ENCODE results near the gene ATP2B2.

ATP2B2 gene

DNA sequence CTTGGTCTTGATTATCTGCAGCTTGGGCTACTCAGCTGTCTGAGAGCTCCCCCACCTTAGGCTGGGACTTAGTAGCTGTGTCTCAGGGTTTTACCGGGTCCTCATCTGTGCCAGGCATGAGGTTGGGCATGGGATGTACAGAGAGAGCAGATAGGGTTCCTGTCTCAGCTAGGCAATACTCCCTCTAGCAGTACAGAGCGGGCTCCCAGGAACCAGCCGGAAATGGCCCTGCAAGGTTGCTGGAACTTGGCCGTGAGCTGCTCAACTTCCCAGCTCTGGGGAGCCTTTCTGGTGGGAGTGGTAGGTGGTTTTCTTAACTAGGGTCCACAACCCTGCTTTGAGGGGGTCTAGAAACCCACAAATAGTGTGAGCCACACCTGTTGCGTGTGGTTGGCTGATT is 58.3 kb downstream of the ATP2B2 start:
- no peak for DNase-seq

DNA sequence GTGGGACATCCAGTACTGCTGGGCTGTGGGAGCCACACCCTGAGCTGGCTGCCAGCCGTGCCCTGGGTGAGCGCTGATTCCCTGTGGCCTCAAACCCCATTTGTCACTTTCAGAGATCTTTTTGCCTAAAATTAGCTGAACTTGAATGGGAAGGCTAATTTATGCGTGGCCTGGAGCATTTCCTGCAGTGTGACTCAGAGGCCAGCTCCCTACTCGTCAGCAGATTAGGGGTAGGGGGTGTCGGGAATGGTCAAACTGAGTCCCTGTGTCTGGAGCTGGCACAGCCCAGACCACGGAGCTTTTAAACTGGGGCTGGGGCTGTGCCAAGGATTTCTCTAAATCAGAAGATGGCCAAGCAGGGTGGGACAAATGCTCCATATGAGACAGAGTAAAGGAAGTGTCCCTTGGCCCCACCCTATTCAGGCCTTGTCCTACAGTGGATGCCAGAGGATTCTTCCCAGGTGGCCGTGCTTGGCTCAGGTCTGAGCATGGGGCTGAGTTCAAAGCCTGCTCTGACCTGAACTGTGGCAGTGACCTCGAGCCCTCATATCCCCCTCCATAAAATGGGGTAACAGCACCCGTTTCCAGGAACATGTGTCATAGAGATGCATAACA is 59.7 kb downstream of the ATP2B2 start:
- no peak for DNase-seq

DNA sequence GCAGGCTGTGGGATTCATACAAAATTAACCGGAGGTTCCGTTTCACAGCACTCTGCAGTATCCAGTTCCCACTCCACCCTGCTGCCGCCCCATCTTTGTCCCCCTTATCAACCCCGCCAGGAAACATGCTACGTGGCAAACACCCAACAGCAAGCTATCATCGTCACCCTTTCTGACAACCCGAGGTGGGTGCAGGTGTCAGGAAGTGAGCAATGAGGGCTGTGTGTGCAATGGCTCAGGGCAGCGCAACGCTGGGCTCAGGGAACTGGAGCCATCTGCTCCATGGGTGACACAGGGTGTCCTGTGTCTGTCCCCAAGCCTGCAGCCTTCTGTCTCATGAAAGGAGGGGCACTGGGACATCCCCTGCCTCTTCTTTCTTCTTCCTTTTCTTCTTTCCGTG is 60.9 kb downstream of the ATP2B2 start:
- no peak for DNase-seq

DNA sequence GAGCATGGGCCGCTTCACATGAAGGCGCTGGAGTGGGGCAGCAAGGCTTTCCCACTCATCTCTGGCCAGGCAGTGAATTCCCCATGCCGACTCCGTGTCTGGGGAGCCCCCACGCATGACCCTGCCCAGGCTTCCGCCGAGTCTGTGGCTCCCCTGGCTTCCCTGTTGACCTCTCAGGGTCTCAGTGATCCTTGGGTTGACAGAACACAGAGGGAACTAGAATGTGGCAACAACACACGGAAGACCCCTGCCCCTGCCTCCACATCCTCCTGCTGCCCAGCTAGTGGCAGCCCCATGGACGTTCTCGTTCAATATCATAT is 61.3 kb downstream of the ATP2B2 start:
- DNase-seq, result no peak

DNA sequence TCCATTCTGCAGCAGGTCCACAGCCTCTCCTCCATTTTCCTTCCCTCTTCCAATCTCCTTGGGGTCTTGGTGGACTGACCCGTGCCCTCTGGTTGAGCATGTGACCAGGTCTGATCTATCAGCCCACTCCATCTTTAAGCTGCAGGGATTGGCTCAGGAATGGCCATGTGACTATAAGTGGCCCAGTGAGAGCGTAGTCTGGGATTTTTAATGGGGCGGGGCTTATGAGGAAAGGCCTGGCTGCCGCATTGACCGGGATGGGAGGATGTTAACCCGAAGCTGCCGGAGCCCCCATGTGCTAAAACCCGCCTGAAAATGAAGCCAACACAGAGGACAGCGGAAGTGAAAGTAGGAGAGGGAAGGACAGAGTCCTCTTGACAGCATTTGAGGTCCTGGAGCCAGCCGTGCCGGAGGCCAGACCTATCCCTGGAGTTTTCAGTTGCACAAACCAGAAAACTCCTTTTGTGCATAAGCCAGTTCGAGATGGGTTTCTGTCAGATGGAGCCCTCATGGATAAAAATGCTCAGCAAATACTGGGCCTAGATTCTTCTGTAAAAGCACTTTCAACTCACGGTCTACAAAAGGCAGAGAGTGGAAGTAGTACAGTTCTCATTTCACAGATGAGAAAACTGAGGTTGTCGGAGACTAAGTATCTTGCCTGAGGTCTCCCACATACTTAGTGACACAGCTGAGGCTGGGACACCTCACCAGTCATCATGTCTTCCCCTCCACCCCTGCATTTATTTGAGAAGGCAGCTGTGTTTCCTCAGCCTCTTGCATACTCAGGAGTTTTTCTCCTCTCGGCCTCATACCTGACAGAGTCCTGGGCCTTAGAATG is 61.9 kb downstream of the ATP2B2 start:
- no peak for DNase-seq

DNA sequence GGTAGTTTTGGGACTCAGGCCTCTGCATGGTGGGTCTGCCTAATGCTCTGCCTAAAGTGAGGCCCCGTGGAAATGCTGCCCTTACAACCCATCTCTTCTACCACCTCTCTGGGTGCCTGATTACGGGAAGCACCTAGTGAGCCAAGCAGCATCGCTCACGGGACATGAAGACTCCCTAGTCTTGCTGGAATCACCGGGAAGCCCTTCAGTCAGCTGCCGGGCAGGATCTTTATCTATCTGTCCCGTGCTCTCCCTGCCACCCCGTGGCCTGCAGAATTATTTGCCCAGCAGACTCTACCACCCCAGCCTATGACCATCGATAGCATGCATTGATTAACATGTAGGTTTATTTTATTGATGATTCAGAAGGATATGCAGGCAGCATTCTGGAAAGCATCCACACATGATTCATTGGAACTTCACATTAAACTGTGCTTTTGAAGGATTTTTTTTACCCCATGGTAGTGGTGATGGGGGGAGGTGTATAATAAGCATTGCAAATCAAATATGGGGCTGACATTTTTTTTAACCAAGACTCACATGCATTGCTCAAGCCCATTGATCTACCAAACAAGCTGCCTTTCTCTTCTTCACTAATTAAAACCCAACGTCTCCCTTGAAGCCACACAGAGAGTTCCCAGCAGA is 63.1 kb downstream of the ATP2B2 start:
- DNase-seq, result no peak

DNA sequence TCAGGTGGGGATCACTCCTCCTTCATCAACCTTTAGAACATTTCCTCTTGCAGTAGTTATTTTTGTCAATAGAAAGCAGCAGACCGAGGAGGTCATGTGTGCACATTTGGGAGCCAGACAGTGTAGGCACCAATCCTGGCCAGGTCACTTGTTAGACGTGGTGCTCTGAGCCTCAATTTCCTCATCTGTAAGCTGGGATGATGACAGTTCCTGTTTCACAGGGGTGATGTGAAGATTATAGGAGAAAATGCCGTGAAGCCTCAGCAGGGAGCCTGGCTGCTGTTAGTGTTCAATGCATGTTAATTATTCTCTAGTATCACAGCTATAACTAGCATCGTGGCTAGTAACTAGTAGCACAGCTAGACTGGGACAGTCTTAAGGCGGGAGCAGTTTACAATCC is 64.7 kb downstream of the ATP2B2 start:
- DNase-seq, result no peak

DNA sequence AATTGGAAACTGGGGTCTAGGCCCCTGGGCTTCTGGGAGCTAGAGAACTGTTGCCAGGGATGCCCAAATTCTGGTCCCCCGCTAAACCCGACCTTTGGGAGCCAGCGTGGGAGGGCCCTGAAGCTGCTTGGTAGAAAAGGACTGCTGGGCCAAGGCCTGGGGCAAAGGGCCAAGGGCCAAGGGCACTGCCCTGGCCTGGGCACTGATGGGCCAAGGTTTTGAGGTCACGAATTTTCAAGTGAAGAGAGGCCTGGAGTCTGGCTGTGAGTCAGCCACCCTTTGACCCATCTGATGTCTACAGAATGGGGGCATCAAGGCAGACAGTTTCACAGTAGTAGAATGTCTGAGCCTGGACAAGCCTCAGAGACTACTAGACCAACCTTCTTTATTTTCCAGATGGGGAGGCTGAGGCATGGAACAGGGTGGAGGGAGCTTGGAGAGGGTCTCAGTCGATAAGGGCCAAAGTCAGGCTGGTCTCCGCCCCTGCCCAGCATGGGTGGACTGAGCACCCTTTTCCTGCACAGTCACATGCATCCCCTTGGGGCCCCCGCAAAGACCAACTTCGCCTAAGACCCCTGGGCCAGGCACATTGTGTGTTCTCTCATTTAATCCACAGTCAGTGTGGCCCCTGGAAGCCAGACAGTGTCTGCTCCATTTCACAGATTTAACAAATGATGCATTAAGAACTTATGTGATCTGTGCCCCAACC is 66.3 kb downstream of the ATP2B2 start:
- DNase-seq, result no peak

DNA sequence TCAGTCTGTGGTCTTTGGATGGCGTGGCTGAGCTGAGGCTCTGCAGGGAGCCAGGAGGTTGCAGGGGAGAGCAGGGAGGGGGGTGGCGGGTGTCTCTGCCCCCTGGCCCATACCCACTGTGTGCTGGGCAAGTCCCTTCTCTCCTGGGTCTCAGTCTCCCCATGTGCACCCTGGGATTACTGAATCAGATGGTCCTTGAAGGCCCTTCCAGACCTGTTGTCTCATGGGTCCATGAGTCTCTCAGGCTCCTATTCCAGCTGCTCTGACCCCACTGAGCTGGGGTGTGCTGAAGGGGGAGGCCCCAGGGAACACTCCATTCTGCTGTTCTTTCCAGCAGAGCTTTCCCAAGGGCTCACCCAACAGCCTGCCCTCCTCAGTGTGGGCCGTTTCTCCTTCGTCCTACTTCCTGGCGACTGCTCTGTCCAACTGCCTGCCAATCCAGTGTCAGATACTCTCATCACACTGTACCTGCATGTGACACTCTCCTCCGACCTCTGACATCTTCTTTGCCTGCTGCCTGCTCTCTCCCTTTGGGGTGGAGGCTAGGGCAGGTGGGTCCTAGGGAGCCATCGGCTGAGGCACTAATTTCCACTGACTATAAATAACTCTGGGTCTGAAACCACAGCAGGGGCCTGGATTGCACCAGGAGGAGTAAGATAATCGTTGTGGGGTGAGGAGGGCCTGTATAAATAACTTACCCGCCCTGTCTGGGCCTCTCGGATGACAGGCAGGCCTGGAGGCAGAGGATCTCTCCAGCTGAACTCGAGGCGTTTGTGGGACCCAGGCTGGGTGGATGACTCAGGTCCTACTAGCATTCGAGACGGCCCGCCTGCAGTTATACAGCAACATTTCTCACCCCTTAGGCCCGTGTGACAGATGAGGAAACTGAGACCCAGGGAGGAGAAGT is 67.1 kb downstream of the ATP2B2 start:
- DNase-seq, result peak; percentile 9

DNA sequence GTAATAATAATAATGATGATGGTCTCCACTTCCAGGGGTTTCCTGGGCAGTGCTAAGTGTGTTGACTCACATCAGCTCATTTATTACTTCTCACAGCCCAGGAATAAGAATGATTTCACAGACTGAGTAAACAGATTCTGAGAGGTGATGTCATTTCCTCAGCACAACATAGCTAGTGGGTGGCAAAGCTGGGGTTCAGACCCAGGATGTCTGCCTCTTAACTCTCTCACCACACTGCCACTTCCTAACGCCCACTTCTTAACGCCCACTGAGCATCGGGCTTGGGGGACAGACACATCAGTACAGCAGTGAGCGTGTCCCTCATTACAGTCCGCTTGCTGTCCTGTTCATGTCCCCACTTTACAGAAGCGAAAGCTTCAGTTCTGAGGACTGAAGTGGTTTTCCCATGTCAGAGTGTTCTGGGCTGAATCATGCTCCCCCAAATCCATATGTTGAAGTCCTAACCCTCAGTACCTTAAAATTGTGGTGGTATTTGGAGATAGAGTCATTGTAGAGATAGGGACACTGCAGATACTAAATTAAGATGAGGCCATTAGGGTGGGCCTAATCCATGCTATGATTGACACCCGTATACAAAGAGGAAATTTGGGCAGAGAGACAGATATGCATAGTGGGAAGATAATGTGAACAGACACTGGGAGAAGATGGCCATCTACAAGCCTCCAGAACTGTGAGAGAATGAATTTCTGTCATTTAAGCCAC is 68.0 kb downstream of the ATP2B2 start:
- no peak for DNase-seq

DNA sequence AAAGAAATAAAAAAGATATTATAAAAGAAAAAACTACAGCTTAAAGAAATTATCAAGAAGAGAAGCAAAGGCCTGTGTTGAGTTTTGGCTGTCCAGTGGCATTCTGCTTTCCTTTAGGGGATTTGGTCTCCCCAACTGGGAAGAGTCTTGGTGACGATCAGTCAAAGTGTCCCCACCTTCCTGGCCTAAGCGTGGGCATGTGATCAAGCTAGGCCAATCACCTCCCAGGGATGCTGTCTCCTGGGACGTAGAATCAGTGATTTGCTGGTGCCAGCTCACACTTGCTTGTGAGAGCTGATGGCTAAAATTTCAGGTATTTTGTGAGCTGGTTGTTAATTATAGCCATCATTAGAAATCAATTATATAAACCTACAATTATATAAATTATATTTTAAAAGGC is 69.5 kb downstream of the ATP2B2 start:
- no peak for DNase-seq

DNA sequence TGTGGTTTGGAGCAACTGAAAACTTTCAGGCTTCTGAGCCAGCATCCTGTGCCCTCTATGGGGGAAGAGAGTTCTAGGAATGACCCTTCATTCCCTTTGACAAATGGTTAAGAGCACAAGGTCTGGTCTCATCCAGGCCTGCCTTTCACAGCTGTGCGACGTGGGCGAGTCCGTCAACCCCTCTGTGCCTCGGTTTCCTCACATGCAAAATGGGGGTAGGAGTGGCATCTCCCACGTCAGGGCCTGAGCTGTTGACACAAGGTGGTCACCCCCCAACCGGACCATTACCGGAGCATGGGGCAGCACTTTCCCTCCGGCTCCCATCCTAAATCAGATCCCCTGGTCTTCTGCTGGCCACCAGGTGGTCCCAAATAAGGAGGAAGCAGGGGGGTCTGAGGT is 70.4 kb downstream of the ATP2B2 start:
- DNase-seq, result no peak

DNA sequence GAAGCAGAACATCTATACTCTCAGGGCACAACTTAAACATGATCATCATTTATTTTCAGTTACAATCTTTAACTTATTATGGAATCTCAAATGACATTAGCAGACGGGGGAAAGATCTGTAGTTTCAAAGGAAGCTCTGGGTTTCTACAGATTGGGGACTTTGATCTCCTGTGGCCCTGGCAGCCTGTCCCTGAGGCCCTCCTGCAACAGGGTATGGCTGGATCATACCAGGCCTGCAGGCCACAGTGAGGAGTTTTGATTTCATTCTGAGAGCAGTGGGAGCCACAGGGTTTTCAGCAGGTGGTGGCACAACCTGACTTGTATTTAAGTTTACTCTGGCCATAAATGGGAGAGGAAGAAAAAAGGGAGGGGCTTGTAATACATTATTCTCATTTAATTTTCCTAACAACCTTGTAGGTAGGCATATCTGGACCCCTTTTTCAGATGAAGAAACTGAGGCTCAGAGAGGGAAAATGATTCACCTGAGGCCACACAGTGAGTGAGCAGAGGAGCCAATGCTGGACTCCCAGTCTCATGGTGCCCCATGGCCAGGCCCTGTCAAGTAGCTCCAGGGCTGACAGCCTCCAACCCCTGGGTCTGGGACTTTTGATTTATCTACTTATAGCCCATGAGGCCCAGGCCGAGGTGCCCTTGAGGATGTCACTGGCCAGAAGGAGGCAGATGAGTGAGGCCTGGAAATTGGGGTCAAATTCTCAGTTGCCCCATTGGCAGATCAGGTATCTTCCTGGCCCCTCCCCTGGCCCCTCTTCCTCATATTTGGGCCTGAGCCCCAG is 71.0 kb downstream of the ATP2B2 start:
- DNase-seq, result no peak

DNA sequence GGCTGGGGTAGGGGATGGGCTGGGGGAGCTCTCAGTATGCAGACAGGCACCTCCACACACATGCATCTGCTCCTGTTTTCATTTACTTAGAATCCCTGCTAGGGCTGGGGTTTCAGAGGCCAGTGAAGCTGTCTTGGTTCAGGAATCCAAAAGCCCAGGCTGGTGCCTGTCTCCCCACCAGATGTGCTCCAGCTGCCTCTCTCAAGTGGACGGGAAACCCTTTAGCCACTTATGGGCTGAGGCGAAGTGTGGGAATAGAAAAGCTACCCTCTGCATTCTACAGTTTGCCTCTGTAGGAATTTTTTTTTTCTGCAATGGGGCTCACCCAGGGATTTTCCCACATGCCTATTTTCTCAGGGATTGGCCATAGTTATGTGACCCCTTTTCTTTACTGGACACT is 72.5 kb downstream of the ATP2B2 start:
- no peak for DNase-seq

DNA sequence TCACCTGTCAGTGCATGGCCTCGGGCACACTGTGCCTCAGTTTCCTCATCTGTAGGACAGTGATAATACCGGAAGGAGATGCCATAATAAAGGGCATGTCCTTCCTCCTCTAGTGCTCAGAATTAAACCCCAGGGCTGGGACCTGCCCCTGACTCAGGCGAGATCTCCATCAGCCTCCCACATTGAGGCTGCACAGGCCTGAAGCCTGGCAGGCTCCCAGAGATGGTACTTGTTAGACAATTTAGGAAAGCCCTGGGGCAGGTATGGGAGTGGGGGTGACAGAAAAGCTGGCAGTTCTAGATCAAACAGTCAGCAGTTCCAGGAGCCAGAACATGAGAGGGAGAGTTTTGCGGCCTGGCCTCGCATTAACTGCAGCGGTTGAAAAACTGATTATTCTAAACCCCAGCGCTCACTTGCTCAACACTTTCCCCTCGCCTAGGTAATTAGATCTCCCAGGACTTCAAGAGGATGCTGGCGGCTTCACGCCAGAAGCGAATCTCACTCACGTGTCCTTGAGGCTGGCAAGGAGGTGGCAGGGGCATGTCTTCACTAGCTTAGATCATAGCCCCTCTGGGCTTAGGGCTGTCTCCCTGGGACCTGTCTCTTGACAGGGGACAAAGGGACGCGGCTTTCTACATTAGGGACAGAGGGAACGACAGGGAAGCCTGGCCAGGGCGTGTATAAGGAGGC is 73.1 kb downstream of the ATP2B2 start:
- DNase-seq, result peak; percentile 14

DNA sequence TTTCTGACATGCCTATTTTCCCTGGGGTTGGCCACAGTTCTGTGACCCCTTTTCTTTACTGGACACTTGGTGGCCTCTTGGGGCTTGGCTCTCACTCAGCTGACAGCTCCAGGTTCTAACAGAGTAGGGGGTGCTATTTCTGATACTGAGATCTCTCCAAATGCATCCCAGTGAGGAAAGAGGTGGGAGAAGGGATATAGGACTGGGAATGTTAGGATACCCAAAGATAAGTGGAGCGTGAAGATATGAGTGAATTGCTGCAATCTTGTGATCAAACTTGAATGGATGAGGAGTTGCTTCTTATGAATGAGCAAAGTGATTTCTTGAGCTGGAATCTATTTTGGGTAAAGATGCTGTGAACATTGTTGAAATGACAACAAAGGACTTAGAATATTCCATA is 74.6 kb downstream of the ATP2B2 start:
- no peak for DNase-seq

DNA sequence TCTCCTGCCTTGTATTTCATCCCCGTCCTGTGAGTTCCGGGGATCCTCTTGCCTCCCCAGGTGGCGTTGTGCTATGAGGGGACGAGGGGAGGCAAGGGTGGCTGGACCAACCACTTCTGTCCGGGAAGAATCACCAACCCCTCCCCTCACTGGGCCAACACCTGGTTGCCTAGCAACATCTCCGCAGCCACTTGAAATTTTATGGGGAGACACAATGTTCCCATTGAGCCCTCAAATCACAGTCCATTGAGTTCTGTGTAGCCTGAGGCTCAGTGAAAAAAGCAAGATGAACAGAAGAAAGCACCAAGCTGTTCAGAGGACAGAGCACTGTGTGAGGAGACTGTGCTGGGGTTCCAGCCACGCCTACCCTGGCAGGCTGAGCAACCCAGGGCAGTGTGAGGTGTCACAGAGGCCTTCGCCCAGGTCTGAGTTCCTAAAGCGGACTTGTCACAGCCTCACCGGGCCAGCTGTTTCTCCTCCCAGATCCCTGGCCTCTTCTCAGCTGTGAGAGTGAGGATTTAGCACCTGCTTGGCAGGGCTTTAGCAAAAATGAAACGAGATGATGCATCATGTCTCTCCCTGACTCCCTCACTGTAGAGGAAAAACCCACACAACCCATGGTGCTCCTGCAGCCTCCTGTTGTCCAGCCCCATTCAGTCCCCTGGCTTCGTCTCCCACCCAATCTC is 76.8 kb downstream of the ATP2B2 start:
- DNase-seq, result no peak

DNA sequence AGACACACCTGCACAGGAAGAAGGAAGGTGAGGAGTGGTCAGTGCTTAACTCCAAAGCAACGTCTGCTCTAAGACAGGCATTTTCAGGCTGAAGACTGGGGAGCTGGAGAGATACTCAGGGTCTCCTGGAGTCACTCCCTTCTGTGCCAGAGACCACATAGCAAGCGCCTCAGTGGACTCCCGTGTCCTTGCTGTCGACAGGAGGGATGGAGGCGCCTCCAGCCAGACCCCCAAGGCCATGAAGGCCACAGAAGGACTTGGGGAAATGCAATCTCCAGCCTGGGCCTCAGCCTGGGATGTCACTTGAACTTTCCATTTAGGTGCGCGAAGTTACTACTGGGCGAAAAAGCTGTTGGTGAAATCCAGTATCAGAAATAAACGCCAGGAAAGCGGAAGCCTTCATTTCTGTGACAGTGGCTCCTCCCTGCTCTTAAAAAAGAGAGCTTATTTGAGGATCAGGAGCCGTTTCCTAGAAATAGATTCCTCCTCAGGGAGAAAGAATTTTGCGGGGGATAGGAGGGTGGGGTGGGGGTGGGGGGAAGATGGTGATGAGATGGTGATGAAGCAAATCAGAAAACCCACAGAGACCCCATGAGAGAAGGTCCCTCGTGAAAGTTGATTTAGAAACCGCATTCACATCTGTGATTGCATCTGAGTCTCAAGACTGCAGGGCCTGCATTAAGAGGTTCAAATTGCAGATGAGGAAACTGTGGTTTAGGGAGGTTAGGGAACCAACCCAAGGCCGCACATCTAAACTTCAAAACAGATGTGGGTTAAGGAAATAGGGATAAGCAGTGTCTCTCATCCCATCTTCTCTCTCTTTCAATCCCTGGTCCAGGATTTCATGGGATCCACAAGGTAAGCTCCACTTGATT is 78.8 kb downstream of the ATP2B2 start:
- no peak for DNase-seq

Measured in eye (tissue), 1 donor.